BLaER1 treated with 17β-estradiol and CSF1 and Interleukin-3, amounts not matched to agents 10 nM and 100 nM (cell line): Measurements from ENCODE around the gene AIF1L.
A peak's percentile ranks its signal among the peaks of the same experiment; 100 is the strongest.

Source experiments
- H3K27ac ChIP-seq, 11 experiments: shearing (Covaris generic); formaldehyde crosslinking; 2 replicates each; pipeline ENCODE4 v1.8.1; 2022
- H3K27me3 ChIP-seq, 11 experiments: shearing (Covaris generic); formaldehyde crosslinking; 2 replicates each; pipeline ENCODE4 v1.8.1; 2022
- H3K36me3 ChIP-seq, 11 experiments: shearing (Covaris generic); formaldehyde crosslinking; 2 replicates each; pipeline ENCODE4 v1.8.1; 2022
- H3K4me1 ChIP-seq, 10 experiments: shearing (Covaris generic); formaldehyde crosslinking; 2 replicates each; pipeline ENCODE4 v1.8.1; 2022
- H3K4me2 ChIP-seq, 11 experiments: shearing (Covaris generic); formaldehyde crosslinking; 2 replicates each; pipeline ENCODE4 v1.8.1; 2022
- H3K4me3 ChIP-seq, 10 experiments: shearing (Covaris generic); formaldehyde crosslinking; 2 replicates each; pipeline ENCODE4 v1.8.1; 2022
- H3K9ac ChIP-seq, 11 experiments: shearing (Covaris generic); formaldehyde crosslinking; 2 replicates each; pipeline ENCODE4 v1.8.1; 2022
- H3K9me3 ChIP-seq, 11 experiments: shearing (Covaris generic); formaldehyde crosslinking; replicated peaks in 1 of 11; 2 replicates each; pipeline ENCODE4 v1.8.1; 2022
- H4K20me1 ChIP-seq, 11 experiments: shearing (Covaris generic); formaldehyde crosslinking; 2 replicates each; pipeline ENCODE4 v1.8.1; 2022
- Cebpa-rat ChIP-seq, 11 experiments: shearing (Covaris generic); IDR thresholded peaks; 2 replicates each; pipeline ENCODE4 v1.8.1; 2022

AIF1L gene

GRCh38 chr9:131103024-131103423 lies 6.7 kb downstream of the AIF1L start:
- Histone ChIP-seq H3K4me1 (peaks cover 11 to 65% (median 48%) of the 10 kb centered on the region in 10 experiments; a peak in 19 of 20 replicates), H3K27me3 (peaks cover 2 to 10% (median 3%) of the 10 kb centered on the region in 11 experiments), H3K4me3 (no peak overlapping the region), H3K9me3 (no peaks in the 10 kb centered on the region), H4K20me1 (peaks cover 0 to 3% (median 0%) of the 10 kb centered on the region in 11 experiments; a peak in 4 of 22 replicates), H3K36me3 (no peaks in the 10 kb centered on the region), H3K27ac (no peak overlapping the region), H3K9ac (no peak overlapping the region), H3K4me2 (peak overlapping the region in 4 of 11 experiments; percentile 57 to 74 (median 61); a peak in 4 of 22 replicates)
- no peak for TF ChIP-seq Cebpa-rat (IDR thresholded peaks at IDR 0.05)

GRCh38 chr9:131103535-131103934 lies 7.2 kb downstream of the AIF1L start:
- no peak overlapping the region for H3K4me3 ChIP-seq
- H3K9ac ChIP-seq: peak overlapping the region in 3 of 11 experiments; percentile 28 to 35 (median 31); a peak in 3 of 22 replicates
- no peaks in the 10 kb centered on the region for H3K9me3 ChIP-seq
- H3K27me3 ChIP-seq: peaks cover 0 to 6% (median 0%) of the 10 kb centered on the region in 11 experiments; a peak in 1 of 22 replicates
- H3K4me2 ChIP-seq: peak overlapping the region in 9 of 11 experiments; percentile 4 to 74 (median 57); a peak in 15 of 22 replicates
- no peak overlapping the region for H3K27ac ChIP-seq
- peaks cover 10 to 60% (median 43%) of the 10 kb centered on the region in 10 experiments; a peak in 19 of 20 replicates for H3K4me1 ChIP-seq
- no peaks in the 10 kb centered on the region for H4K20me1 ChIP-seq
- H3K36me3 ChIP-seq: no peaks in the 10 kb centered on the region
- no peak for TF ChIP-seq Cebpa-rat (IDR thresholded peaks at IDR 0.05)

GRCh38 chr9:131104016-131104740 lies 7.8 kb downstream of the AIF1L start:
- peak overlapping the region in 4 of 11 experiments; percentile 28 to 48 (median 33); a peak in 5 of 22 replicates for H3K9ac ChIP-seq
- no peak overlapping the region for H3K27ac ChIP-seq
- no peak overlapping the region for H3K4me3 ChIP-seq
- H3K9me3 ChIP-seq: no peaks in the 10 kb centered on the region
- H4K20me1 ChIP-seq: no peaks in the 10 kb centered on the region
- H3K36me3 ChIP-seq: no peaks in the 10 kb centered on the region
- peaks cover 5 to 53% (median 37%) of the 10 kb centered on the region in 10 experiments; a peak in 18 of 20 replicates for H3K4me1 ChIP-seq
- no peak for TF ChIP-seq Cebpa-rat (IDR thresholded peaks at IDR 0.05)
- H3K4me2 ChIP-seq: peak overlapping the region in 9 of 11 experiments; percentile 4 to 74 (median 57); a peak in 15 of 22 replicates
- 0 out of 22 replicates have a peak, but pooled peaks cover 0 to 3% (median 0%) of the 10 kb centered on the region in 11 experiments for H3K27me3 ChIP-seq

GRCh38 chr9:131105952-131106351 lies 9.6 kb downstream of the AIF1L start:
- Histone ChIP-seq H4K20me1 (no peaks in the 10 kb centered on the region), H3K36me3 (no peaks in the 10 kb centered on the region), H3K27ac (no peak overlapping the region), H3K9ac (no peak overlapping the region), H3K27me3 (no peaks in the 10 kb centered on the region), H3K4me3 (no peak overlapping the region), H3K9me3 (no peaks in the 10 kb centered on the region), H3K4me2 (no peak overlapping the region), H3K4me1 (peaks cover 0 to 36% (median 19%) of the 10 kb centered on the region in 10 experiments; a peak in 16 of 20 replicates)
- TF ChIP-seq Cebpa-rat (IDR thresholded peaks at IDR 0.05): no peak

- no peaks in the 10 kb centered on the region for H3K9me3 ChIP-seq
- H4K20me1 ChIP-seq: no peaks in the 10 kb centered on the region
- TF ChIP-seq Cebpa-rat (IDR thresholded peaks at IDR 0.05): no peak
- H3K4me2 ChIP-seq: no peak overlapping the region
- H3K27ac ChIP-seq: no peak overlapping the region
- no peaks in the 10 kb centered on the region for H3K36me3 ChIP-seq
- no peak overlapping the region for H3K9ac ChIP-seq
- no peak overlapping the region for H3K4me3 ChIP-seq
- no peaks in the 10 kb centered on the region for H3K27me3 ChIP-seq
- H3K4me1 ChIP-seq: peaks cover 0 to 25% (median 13%) of the 10 kb centered on the region in 10 experiments; a peak in 15 of 20 replicates
Measured at GRCh38 chr9:131107760-131108159, 11.4 kb downstream of the AIF1L start.

GRCh38 chr9:131111186-131111853 lies 15.0 kb downstream of the AIF1L start:
- Histone ChIP-seq H3K36me3 (no peaks in the 10 kb centered on the region), H3K4me3 (no peak overlapping the region), H3K9me3 (no peaks in the 10 kb centered on the region), H3K9ac (no peak overlapping the region), H3K4me1 (peaks cover 0 to 8% (median 3%) of the 10 kb centered on the region in 10 experiments; a peak in 16 of 20 replicates), H3K27me3 (no peaks in the 10 kb centered on the region), H4K20me1 (no peaks in the 10 kb centered on the region), H3K4me2 (no peak overlapping the region), H3K27ac (peak overlapping the region in 1 of 11 experiments; percentile 10; a peak in 1 of 22 replicates)
- no peak for TF ChIP-seq Cebpa-rat (IDR thresholded peaks at IDR 0.05)

GRCh38 chr9:131111854-131112311 lies 15.6 kb downstream of the AIF1L start:
- Histone ChIP-seq H3K4me3 (no peak overlapping the region), H3K4me1 (peaks cover 4 to 14% (median 8%) of the 10 kb centered on the region in 10 experiments; a peak in 19 of 20 replicates), H3K36me3 (no peaks in the 10 kb centered on the region), H3K9me3 (no peaks in the 10 kb centered on the region), H4K20me1 (no peaks in the 10 kb centered on the region), H3K27ac (no peak overlapping the region; a peak in 1 of 22 replicates), H3K4me2 (no peak overlapping the region), H3K27me3 (no peaks in the 10 kb centered on the region), H3K9ac (no peak overlapping the region)
- TF ChIP-seq Cebpa-rat (IDR thresholded peaks at IDR 0.05): no peak

GRCh38 chr9:131112374-131113154 lies 16.2 kb downstream of the AIF1L start:
- no peaks in the 10 kb centered on the region for H3K27me3 ChIP-seq
- no peaks in the 10 kb centered on the region for H3K9me3 ChIP-seq
- H3K27ac ChIP-seq: no peak overlapping the region
- no peak overlapping the region for H3K4me3 ChIP-seq
- no peak overlapping the region for H3K4me2 ChIP-seq
- H3K36me3 ChIP-seq: no peaks in the 10 kb centered on the region
- H3K4me1 ChIP-seq: peaks cover 11 to 21% (median 15%) of the 10 kb centered on the region in 10 experiments; a peak in 19 of 20 replicates
- TF ChIP-seq Cebpa-rat (IDR thresholded peaks at IDR 0.05): no peak
- no peaks in the 10 kb centered on the region for H4K20me1 ChIP-seq
- H3K9ac ChIP-seq: no peak overlapping the region
